Mesendoderm (in vitro differentiated cells): ENCODE results near the gene RNASEL. TPM values are rescaled to one million over a fixed set of nuclear protein-coding genes. Genes with fewer than 3 reads are reported as not detected.

Experiments
- small RNA-seq: library from polyadenylated mRNA; stranded (forward); fragments of <200 nt; extraction: miRNeasy Mini kit (QIAGEN cat#:217004); gene quantifications from one replicate; pipeline ENCODE3, GENCODE V24; 2013; ENCODE audit not compliant: insufficient read depth

Gene RNASEL

Small RNA genes lying within 50 kb of the gene (small RNA-seq; reads per million reads assigned to genes)
- gene RF00017, result not detected
